ENCODE data around the gene RDM1. TPM values are rescaled to one million over a fixed set of nuclear protein-coding genes. Genes with fewer than 3 reads are reported as not detected.

The RDM1 gene
- total RNA-seq, 1 donor from 2014 or later, result 5.7 TPM

GRCh38 chr17:35917519-35918213, 12.9 kb downstream of the RDM1 start:
- peaks cover 8% of the 10 kb centered on the region for H3K9me3 Mint-ChIP-seq
- H3K27me3 Mint-ChIP-seq (ENCODE audit: low read depth), result no peaks in the 10 kb centered on the region
- no peak for TF ChIP-seq CTCF (conservative IDR thresholded peaks at IDR 0.05)
- DNase-seq (ENCODE audit: low read depth, low spot score), result no peak
- H3K4me1 Mint-ChIP-seq, result no peaks in the 10 kb centered on the region
- peaks cover 12% of the 10 kb centered on the region for H3K36me3 Mint-ChIP-seq (ENCODE audit: low read depth)
- no peak overlapping the region for H3K27ac Mint-ChIP-seq (ENCODE audit: unreplicated experiment)
- no peak overlapping the region for H3K4me3 Mint-ChIP-seq

- DNase-seq (ENCODE audit: low read depth, low spot score), result no peak
- no peak overlapping the region for H3K27ac Mint-ChIP-seq (ENCODE audit: unreplicated experiment)
- no peaks in the 10 kb centered on the region for H3K4me1 Mint-ChIP-seq
- H3K4me3 Mint-ChIP-seq, result no peak overlapping the region
- TF ChIP-seq CTCF (conservative IDR thresholded peaks at IDR 0.05), result no peak
- no peaks in the 10 kb centered on the region for H3K27me3 Mint-ChIP-seq (ENCODE audit: low read depth)
- peaks cover 9% of the 10 kb centered on the region for H3K36me3 Mint-ChIP-seq (ENCODE audit: low read depth)
- H3K9me3 Mint-ChIP-seq, result peaks cover 14% of the 10 kb centered on the region
Observed at GRCh38 chr17:35915153-35915964, 15.2 kb downstream of the RDM1 start.

GRCh38 chr17:35914354-35914753, 16.2 kb downstream of the RDM1 start:
- no peak overlapping the region for H3K27ac Mint-ChIP-seq (ENCODE audit: unreplicated experiment)
- DNase-seq (ENCODE audit: low read depth, low spot score), result no peak
- peaks cover 9% of the 10 kb centered on the region for H3K36me3 Mint-ChIP-seq (ENCODE audit: low read depth)
- H3K4me3 Mint-ChIP-seq, result no peak overlapping the region
- H3K27me3 Mint-ChIP-seq (ENCODE audit: low read depth), result no peaks in the 10 kb centered on the region
- no peaks in the 10 kb centered on the region for H3K4me1 Mint-ChIP-seq
- H3K9me3 Mint-ChIP-seq, result peaks cover 14% of the 10 kb centered on the region
- TF ChIP-seq CTCF (conservative IDR thresholded peaks at IDR 0.05), result no peak

- Mint-ChIP-seq H3K4me1 (no peaks in the 10 kb centered on the region), H3K4me3 (no peak overlapping the region), H3K9me3 (peaks cover 19% of the 10 kb centered on the region), H3K27me3 (ENCODE audit: low read depth) (no peaks in the 10 kb centered on the region), H3K36me3 (ENCODE audit: low read depth) (peaks cover 8% of the 10 kb centered on the region), H3K27ac (ENCODE audit: unreplicated experiment) (no peak overlapping the region)
- no peak for DNase-seq (ENCODE audit: low read depth, low spot score)
- TF ChIP-seq CTCF (conservative IDR thresholded peaks at IDR 0.05), result no peak
Observed at GRCh38 chr17:35913609-35914008, 17.0 kb downstream of the RDM1 start.

- Mint-ChIP-seq H3K4me1 (no peaks in the 10 kb centered on the region), H3K27ac (ENCODE audit: unreplicated experiment) (no peak overlapping the region), H3K27me3 (ENCODE audit: low read depth) (no peaks in the 10 kb centered on the region), H3K4me3 (no peak overlapping the region), H3K36me3 (ENCODE audit: low read depth) (peaks cover 3% of the 10 kb centered on the region), H3K9me3 (peaks cover 19% of the 10 kb centered on the region)
- DNase-seq (ENCODE audit: low read depth, low spot score), result no peak
- no peak for TF ChIP-seq CTCF (conservative IDR thresholded peaks at IDR 0.05)
Observed at GRCh38 chr17:35912942-35913341, 17.6 kb downstream of the RDM1 start.

Measured in neural crest cell (in vitro differentiated cells).